ENCODE measurements around the gene TMEM45B.
"Not testable (repeated sequence)": the region's sequence is repeated elsewhere in the genome, so short reads cannot be mapped to it uniquely, and the experiment has no call there.

TMEM45B gene

GRCh38 chr11:129815596-129816461, at the start of gene TMEM45B:
Gene TMEM45B (plus strand): TSS chr11:129815848. CDS start chr11:129852483, 36,635 bp downstream.
- DNase-seq (ENCODE audit: low read depth), result no peak

- no peak for DNase-seq (ENCODE audit: low read depth)
Observed at GRCh38 chr11:129766898-129767604, 48.6 kb upstream of the TMEM45B start.

GRCh38 chr11:129767827-129768226, 47.8 kb upstream of the TMEM45B start:
- no peak for DNase-seq (ENCODE audit: low read depth)

- DNase-seq (ENCODE audit: low read depth), result no peak
Observed at GRCh38 chr11:129768356-129768755, 47.3 kb upstream of the TMEM45B start.

DNA sequence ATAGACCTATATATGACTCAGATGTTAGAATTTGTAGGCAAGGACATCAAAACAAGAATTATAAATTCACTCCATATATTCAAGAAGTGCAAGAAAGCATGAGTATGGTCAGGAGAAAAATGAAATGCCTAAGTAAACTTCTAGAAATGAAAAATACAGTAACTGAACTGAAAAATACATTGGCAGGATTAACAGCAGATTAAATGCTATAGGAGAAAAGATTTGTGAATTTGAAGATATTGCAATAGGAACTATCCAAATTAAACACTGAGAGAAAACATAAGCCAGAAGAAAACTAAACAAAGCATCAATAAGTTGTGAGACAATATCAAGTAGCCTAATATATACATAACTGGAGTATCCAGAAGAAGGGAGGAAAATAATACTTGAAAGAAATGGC, 46.6 kb upstream of the TMEM45B start:
- DNase-seq (ENCODE audit: low read depth), result no peak

- no peak for DNase-seq (ENCODE audit: low read depth)
Observed at GRCh38 chr11:129770993-129771392, 44.7 kb upstream of the TMEM45B start.

DNA sequence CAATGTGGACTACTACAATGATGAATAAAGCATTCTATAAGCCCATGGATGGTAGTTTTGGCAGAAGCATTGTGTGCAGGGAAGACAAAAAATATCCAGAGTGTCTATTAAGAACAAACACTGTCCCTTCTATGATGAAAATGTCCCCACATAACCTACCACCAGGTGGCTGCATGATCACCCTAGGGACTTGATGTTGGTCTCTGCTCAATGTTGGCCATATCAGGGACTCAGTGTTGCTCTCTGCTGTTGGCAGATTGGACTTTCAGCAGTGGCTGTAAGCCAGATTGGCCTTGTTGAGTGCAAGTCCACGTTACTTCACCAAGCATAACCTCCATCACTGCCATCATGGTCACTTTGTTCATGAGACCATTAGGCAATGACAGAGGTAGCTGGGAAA, 44.2 kb upstream of the TMEM45B start:
- DNase-seq (ENCODE audit: low read depth), result not testable (repeated sequence)

DNA sequence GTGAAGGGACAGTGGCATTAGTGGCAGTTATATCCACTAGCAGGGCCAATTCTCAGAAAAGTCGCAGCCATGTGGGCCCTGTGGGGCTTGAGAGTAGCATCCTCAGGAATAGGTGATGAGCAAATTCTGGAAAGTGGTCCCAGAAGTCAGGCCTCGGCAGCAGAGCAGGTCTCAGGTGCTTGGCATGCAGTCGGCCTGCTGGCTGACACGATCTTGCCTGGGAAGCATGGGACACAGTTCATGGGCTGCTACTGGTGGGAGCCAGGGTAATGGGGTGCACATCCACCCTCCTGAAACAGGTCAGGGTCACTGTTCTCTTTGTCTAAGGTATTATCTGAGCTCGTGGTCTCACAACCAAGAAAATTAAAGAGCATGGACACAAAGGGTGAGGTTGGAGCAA, 36.8 kb upstream of the TMEM45B start:
- no peak for DNase-seq (ENCODE audit: low read depth)

DNA sequence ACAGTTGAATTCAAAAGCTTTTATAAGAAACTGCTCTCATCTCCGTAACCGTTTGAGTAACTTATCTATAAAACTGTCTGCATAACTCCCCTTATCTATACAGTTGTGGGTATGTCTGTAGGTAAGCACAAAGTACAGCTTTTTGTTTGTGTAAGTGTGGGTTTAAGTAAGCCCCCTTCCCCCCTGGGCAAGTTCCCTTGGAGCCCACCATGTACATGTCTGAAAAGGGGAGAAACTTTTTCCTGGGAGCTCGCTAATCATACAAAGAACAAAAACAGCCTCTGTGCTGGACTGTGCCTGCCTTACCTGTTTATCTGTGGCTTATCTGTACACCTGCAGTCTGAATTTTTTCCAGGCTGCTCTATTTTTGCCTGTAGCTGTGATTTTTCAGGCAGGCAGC, 36.3 kb upstream of the TMEM45B start:
- no peak for DNase-seq (ENCODE audit: low read depth)

DNA sequence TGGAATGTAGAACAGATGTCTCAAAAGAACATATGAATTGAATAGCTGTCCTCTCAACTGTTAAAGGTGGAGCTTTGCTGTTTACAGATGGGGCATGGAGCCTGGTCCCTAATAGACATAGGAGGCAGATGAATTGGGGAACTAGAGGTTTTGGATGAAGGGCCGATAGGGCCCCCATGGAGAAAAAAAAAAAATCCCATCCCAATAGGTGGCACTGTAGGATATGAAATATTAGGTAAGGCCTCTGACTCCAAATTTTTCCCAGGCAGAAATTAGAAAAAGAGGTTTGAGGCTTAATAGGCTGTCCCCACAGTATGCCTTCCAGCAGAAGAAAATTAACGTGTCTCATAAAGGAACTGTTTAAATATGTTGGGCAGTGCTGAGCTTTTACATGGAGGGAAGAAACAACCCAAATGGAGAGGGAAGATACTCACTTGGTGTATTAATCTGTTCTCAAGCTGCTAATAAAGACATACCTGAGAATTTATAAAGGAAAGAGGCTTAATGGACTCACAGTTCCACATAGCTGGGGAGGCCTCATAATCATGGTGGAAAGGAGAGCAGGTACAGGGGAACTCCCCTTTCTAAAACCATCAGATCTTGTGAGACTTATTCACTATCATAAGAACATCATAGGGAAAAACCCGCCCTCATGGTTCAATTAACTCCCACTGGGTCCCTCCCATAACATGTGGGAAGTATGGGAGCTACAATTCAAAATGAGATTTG, 30.1 kb upstream of the TMEM45B start:
- DNase-seq (ENCODE audit: low read depth), result peak; percentile 3

- DNase-seq (ENCODE audit: low read depth), result not testable (repeated sequence)
Observed at GRCh38 chr11:129786112-129786416, 29.6 kb upstream of the TMEM45B start.

DNA sequence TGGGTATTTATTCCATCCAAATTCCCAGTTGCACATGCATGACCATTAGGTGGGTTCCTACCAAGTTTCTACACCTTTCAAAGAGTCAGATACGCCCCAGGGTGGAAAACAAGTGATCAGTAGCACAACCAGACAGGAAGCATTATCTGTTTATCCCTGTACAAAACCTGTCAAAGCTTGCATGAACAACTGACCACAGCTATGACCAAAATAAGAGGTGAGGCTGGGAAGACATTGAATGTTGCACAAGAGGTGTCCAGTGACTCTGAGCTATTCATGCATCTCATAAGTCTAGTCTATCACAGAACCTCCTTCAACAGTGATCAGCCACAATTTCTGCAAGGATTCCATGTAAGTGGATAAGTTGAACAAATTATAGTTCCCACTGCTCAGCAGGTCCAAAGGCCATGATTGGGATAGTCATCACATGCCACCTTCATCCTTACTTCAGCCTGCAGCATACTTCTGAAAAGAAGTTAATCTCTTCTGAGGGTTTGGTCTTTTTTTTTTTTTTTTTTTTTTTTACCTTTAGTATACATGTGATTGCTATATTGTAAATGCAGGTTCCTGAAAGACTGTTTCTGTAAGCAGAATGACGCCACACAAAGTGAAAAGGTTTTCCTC, 28.0 kb upstream of the TMEM45B start:
- DNase-seq (ENCODE audit: low read depth), result no peak

DNA sequence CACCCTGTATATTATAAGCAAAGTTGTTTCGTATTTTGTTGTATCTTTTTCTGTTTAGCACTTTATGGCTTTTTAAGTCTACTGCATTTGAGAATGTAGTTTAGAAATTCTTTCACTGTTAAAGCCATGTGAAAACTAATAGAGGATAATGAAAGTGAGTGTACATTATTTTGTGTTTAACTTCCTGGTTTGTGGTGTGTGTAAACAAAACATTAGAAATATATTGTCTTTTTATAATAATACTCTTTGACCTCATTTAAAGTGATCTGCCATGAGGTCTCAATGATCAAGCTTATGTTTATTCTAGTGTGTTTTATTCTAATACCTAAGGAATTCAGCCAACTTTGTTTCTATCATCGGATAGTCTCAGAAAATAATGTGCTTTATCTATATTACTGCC, 27.4 kb upstream of the TMEM45B start:
- DNase-seq (ENCODE audit: low read depth), result no peak

- DNase-seq (ENCODE audit: low read depth), result no peak
Observed at GRCh38 chr11:129790106-129790505, 25.5 kb upstream of the TMEM45B start.

DNA sequence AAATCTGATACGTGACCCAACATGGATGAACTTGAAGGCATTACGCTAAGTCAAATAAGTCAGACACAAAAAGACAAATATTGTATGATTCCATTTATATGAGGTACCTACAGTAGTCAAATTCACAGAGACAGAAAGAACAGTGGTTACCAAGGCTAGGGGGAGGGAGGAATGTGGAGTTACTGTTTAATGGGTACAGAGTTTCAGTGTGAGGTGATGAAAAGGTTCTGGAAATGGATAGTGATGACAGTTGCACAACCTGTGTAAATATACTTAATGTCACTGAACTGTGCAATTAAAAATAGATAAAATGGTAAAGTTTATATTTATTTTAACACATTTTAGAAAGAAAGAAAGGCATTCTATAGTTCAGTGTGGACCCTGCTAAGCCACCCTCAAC, 24.1 kb upstream of the TMEM45B start:
- DNase-seq (ENCODE audit: low read depth), result no peak

DNA sequence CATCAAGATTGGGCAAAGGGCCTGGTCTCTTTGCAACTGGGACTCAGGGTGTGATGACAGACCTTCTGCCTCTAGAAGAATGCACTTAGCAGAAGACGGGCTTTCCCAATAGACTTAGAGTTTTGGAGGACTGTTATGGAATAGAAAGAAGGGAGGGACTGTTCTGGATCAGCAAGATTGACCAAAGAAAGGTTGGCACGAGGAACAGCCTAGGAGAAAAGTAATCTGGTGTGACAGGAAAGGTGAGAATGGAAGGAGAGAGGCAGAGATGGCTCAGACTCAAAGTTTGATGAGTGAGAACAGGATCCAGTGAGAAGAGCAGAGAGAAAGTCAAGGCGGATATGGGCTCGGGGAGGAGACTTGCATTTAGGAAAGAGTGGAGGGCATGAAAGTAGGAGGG, 23.0 kb upstream of the TMEM45B start:
- no peak for DNase-seq (ENCODE audit: low read depth)

DNA sequence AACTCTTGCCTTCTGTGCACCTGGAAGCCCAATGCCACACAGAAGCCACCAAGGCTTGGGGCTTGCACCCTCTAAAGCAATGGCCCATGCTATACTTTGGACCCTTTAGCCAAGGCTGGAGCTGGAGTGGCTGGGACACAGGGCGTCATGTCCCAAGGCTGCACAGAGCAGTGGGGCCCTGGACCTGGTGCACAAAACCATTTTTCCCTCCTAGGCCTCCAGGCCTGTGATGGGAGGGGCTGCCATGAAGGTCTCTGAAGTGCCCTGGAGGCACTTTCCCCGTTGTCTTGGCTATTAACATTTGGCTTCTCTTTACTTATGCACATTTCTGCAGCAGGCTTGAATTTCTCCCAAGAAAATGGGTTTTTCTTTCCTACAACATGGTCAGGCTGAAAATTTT, 20.6 kb upstream of the TMEM45B start:
- no peak for DNase-seq (ENCODE audit: low read depth)

- no peak for DNase-seq (ENCODE audit: low read depth)
Observed at GRCh38 chr11:129798212-129798611, 17.4 kb upstream of the TMEM45B start.

DNA sequence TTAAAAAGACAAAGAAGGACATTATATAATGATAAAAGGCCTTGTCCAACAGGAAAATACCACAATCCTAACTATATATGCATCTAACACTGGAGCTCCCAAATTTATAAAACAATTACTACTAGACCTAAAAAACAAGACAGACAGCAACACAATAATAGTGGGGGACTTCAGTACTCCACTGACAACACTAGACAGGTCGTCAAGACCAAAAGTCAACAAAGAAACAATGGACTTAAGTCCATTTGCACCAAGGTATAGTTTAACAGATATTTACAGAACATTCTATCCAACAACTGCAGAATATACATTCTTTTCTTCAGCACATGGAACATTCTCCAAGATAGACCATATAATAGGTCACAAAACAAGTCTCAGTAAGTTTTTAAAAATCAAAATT, 15.5 kb upstream of the TMEM45B start:
- not testable (repeated sequence) for DNase-seq (ENCODE audit: low read depth)

GRCh38 chr11:129800655-129801054, 15.0 kb upstream of the TMEM45B start:
- DNase-seq (ENCODE audit: low read depth), result no peak

- no peak for DNase-seq (ENCODE audit: low read depth)
Observed at GRCh38 chr11:129803533-129803932, 12.1 kb upstream of the TMEM45B start.

GRCh38 chr11:129804012-129804411, 11.6 kb upstream of the TMEM45B start:
- DNase-seq (ENCODE audit: low read depth), result no peak
